HG03565 (cell line): ENCODE results near the gene MACROD2.
A peak's percentile ranks its signal among the peaks of the same experiment; 100 is the strongest.

Source experiments
- ATAC-seq: cut with Tn5 transposase; IDR thresholded peaks from one replicate; pipeline ENCODE4 v1.9.1; 2021; ENCODE audit warnings: mild to moderate bottlenecking, moderate library complexity; ENCODE audit not compliant: unreplicated experiment

MACROD2 gene

DNA sequence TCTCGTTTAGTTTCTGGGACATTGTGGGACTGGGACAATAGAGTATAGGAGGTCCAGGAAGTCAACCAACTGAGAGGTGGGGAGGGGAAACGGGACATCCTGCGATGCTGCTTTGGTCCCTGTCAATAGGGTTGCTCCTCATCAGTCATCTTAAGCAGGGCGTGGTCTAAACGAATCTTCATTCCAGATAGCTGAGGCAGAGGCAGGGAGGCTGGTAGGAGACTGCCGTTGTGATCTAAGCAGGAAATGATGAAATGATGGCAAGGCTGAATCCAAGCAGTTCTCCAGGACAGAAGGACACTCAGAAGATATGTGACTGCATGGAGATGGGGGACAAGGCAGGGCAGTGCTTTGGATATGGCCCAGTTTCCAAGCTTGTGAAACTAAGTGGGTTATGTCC, 1624.5 kb downstream of the MACROD2 start:
- ATAC-seq, result no peak

DNA sequence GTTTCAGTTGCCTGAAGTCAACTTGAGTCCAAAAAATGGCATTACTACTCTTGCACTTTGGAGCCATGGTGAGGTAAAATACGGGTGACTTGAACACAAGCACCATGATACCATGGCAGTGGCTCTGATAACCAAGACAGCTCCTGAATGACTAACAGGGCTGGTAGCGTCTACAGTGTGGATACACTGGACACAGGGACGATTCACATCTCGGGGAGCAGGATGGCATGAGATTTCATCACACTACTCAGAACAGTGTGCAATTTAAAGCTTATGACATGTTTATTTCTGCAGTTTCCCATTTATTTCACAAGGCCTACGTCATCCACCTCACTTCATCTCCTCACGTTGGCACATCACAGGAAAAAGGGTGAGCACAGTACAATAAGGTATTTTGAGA, 1627.1 kb downstream of the MACROD2 start:
- ATAC-seq, result no peak

DNA sequence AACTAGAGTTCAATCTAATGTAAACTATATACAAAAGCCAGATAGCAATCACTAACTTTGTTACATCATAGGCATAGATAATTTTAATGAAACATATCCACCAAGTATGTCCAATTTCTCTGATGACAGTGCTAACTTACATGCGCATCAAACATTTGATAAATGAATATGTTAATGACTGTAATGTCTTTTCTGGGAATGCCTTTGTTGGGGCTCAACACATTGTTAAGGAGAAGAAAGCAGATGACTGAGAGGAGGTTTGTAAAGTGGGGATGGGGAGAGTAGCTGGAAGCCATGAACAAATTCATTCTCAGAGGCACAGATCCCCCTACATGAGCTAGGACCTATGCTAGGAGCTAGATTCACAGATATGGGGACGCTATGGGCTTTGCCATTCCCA, 1627.9 kb downstream of the MACROD2 start:
- no peak for ATAC-seq

- no peak for ATAC-seq
Observed at GRCh38 chr20:15625981-15626380, 1630.7 kb downstream of the MACROD2 start.

- no peak for ATAC-seq
Observed at GRCh38 chr20:15627089-15627488, 1631.8 kb downstream of the MACROD2 start.

DNA sequence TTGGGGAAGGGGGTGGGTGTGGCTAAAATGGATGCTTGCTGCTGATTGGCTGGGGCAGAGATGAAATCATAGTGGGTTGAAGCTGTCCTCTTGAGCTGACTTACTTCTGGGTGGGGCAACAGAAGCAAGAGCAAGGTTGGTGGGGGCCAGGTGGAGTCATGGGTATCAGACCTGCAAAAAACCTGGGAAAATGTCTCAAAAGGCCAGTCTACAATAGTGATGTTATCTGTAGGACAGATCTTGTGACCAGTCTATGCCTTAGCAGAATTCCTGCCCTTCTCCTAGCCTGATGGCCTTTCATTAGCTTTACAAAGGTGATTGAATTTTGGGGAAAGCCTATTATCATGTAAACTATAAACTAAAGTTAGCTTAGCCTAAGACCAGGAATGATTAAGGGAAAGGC, 1632.2 kb downstream of the MACROD2 start:
- ATAC-seq, result no peak

DNA sequence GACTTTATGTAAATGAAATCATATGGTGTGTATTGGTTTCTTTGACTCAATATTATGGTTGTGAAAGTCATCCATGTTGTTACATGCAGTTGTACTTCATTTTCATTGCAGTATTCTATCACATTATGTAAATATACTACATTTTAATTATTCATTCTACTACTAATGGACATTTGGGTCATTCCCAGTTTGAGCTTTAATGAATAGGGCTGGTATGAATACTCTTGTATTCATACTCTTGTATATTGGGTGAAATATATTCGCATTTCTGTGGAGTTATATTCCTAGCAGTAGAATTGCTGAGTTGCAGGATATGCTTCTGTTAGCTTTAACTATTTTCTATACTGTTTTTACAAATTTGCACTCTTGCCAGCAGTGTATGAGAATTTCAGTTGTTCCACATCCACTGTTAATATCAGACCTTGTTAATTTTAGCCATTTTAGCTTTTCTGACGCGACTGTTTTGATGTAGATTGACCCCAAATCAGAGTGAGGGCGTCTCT, 1633.6 kb downstream of the MACROD2 start:
- no peak for ATAC-seq

DNA sequence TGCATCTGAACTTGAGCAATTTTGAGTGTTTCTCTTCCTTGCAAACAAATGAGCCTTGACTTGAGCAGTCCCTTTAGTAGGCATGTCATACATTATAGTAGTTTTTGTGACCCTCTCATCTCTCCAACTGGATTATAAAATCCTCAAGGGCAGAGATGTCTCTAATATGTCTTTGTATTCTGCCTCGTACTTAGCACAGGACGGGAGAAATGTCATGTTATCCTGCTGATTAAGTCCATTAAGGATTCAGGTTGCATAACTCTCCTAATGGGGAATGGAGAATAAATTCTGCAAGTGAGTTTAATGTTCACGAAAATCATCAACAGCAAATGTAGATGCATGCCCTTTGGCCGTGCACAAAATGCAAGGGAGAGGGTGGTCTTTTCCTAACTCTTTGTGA, 1635.0 kb downstream of the MACROD2 start:
- ATAC-seq, result no peak

DNA sequence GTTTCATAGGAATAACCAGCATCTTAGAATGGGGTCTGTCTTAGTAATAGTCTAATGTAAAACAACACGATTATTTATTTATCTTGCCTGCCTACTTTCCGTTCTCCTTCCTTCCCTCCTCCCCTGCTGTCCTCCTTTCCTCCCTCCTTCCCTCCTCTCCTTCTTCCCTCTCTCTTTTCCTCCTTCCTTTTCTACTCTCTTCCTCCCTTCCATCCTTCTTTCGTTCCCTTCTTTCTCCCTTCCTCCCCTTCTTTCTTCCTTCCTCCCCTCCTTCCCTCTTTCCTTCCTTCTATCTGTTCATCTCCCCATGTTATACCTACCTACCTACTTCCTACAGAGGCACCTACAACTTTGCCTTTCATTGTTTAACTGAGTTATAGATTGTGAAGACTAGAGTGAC, 1637.4 kb downstream of the MACROD2 start:
- ATAC-seq, result no peak

DNA sequence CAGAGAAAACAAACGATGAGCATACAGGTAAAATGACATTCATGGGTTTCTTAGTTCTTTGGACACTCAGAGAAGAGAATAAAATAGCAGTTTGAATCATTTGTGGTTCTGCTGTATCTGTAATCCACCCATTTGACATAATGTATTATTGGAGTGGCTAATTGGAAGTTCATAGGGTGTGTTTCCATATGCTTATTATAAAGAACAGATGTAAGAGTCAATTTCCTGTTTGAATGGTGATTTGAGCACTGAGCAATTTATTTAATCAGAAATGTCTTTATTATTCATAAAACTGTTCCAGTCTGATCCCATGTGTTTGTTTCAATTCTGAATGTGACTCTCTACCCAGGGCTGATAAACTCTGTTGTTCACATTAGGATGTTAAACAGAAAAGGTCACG, 1638.8 kb downstream of the MACROD2 start:
- ATAC-seq, result no peak

DNA sequence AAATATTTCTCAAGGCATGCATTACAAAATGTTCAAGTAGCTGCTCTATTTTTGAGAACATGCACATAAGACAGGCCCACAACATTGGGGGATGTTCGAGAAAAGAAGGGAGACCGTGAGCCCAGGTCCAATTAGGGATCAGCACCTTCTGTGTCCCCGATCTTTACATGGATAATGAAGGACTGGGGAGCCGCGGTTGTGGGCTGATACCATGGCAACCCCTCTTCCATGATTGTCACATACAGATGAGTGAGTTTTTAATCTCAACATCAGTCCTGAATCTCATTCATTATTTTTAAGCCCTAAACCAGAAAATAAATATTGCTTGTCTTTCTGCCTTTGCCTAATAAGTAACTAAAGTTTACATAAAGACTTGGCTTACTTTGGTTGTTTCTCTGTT, 1642.2 kb downstream of the MACROD2 start:
- no peak for ATAC-seq

- no peak for ATAC-seq
Observed at GRCh38 chr20:15637950-15638754, 1642.8 kb downstream of the MACROD2 start.

DNA sequence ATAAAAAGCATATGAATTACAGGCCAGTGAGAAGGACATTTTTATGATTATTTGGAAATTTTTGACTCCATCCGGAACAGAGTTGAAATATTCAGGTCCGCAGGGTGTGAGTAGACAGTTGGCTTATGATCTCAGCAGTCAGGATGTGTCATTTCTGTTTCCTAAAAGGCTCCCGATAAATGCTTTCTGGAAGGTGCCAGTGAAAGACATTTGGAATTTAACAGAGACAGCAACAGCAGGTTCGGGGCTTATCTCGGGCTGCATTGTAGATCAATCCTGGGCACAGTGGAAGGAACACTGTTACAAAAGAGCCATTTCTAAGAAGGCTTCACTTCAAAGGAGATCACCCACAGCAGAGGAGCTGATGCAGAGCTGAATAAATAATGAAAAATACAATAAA, 1643.5 kb downstream of the MACROD2 start:
- no peak for ATAC-seq

GRCh38 chr20:15639839-15640238, 1644.5 kb downstream of the MACROD2 start:
- no peak for ATAC-seq

DNA sequence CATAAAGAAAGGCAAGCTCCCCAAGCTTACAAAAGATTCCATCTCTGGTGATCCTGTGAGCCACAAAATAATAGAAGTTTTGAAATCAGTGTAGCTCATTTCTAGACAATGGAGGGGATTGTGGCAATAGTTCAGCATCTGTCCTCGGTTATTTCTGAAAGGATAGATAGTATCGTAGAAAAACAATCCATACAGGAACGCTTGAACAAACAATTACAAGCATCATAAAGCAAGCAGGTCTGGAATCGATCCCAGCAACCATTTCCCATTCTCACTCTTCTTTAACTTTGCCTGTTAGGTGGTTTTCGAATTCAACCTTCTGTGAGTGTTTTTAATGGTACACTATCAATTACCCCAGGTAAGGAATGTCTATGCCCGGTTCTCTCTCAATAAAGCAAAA, 1646.8 kb downstream of the MACROD2 start:
- ATAC-seq, result no peak

GRCh38 chr20:15642676-15643075, 1647.4 kb downstream of the MACROD2 start:
- ATAC-seq, result no peak

DNA sequence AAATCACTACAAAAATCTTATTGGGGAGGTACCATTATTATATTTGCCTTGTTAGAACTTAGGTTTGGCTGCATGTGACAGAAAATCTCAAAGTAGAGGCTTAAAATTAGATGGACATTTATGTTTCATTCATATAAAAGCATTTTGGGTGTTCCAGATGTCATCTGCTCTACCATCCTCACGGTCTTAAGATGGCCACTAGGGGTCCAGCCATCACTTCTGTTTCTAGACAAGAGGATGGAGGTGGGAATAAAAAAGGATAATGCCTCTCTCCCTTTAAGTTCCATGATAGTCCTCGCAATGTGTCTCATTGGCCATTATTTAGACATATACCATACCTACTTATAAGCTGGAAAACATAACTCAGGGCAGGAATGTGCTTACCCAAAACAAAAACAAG, 1648.4 kb downstream of the MACROD2 start:
- no peak for ATAC-seq

DNA sequence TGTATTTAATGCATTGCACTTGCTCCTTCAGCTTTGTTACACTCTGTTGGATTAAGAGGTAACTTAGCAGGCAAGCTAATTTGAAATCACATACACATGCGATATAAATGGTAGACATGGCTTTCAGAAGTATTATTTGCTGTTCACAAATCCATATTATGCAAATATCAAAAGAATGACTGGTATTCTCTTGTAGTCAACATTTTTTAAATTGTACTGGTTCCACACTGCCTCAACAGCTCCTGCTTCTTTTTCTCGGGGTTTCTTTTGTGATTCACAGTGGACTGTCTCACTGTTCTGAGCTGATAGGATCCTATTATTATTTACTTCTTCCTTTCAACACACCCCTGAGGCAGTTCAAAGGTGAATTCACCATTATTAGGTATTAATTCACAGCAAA, 1650.5 kb downstream of the MACROD2 start:
- ATAC-seq, result no peak

DNA sequence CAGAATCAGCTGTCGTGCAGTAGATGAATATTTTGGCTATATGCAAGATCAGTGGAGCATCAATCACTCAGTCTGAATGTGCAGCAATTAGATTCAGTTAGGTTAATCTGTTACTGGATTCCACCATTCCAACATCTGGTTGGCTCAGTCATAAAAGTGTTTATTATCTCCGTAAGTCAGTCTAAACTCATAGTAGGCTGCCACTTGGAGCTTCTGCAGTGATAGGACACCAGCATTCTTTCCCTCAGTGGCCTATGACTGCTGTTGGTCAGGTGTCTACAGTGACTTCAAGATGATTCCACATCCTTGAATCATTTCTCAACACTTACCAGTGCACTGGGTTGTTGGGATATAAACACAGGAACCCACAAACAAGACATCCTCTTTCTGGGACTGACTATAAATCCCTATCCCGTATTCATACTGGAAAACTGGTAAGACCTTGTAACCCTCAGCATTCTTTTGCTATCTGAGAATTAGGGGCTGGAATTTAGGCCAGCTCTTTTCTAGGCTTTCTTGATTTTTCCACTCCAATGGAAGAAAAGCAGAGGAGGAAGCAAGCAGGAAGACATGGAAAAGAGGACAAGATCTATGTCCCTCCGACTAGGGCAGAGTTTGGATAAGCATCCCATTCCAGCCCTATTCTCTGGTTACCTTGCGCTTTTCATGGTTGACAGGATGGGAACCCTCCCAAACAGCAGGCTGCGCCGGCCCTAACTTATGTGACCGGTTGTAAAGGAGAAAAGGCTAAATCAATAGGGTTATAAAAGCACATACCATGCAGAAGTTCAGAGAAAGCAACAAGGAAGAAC, 1658.3 kb downstream of the MACROD2 start:
- ATAC-seq, result no peak

GRCh38 chr20:15654208-15654649, 1658.9 kb downstream of the MACROD2 start:
- peak; percentile 98 for ATAC-seq

DNA sequence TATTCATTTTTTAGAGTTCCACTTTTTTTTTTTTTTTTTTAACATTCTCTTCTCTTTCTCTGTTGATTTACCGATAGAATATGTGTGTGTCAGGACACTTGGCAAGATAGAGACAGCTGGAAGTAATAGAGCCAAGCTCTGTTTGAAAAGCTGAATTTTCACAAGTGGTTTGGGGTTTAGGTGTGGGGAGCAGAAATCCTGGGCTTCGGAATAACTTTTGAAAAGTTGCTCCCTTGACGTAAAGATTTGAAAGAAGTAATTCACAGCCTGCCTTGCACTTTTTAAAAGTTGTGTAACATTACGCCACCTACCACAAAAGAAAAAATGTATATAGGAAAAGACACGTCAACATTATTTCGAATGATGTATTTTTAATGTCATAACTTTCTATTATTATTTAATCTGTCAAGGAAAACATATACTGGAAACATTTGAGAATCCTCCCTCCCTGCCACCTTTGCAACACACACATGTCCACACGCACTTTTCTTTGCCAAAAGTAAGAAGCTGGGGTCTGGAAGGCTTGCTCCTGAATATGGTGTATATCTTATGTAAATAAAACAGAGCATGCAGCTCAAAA, 1660.1 kb downstream of the MACROD2 start:
- ATAC-seq, result no peak

DNA sequence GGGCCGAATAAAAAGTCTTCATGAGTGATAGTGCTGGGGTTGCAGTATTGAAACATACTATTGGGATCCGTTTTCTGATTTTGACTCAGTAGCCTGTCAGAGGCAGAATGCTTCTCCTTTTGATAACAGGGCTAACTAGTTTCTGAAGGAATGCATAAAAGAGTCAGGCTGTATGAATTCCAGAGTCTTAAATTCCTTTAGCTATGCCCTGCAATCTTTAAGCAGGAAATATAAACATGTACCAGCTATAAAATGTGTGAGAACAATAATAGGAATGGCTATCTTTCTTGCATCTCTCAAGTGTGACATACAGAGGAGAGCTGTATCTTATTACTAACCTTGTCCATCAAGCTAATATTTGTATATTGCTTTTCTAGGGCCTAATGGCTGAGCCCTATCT, 1660.8 kb downstream of the MACROD2 start:
- no peak for ATAC-seq
